Mesenchymal stem cell (in vitro differentiated cells and primary cell): Measurements from ENCODE around the gene CD40LG.
A peak's percentile ranks its signal among the peaks of the same experiment; 100 is the strongest.

Source experiments
- DNase-seq: peaks from one replicate; pipeline ENCODE4 v3.0.0-alpha.2; 2013
- H2AFZ ChIP-seq: one replicate; pipeline ENCODE4 v1.6.1; 2013; ENCODE audit warnings: low read depth, mild to moderate bottlenecking, control low read depth, inconsistent platforms, low read length, moderate library complexity
- H2AK5ac ChIP-seq: 2 replicates; pipeline ENCODE4 v1.6.1; 2013; ENCODE audit warnings: low read length, moderate library complexity, mild to moderate bottlenecking, inconsistent platforms; ENCODE audit not compliant: severe bottlenecking
- H2BK120ac ChIP-seq: one replicate; pipeline ENCODE4 v1.6.1; 2013; ENCODE audit warnings: low read depth, mild to moderate bottlenecking, inconsistent platforms, low read length, moderate library complexity
- H2BK12ac ChIP-seq, 2 experiments: one replicate each; pipeline ENCODE4 v1.6.1; 2013; ENCODE audit warnings: inconsistent platforms in 2 of 2, low read length in 2 of 2, mild to moderate bottlenecking in 2 of 2, moderate library complexity in 2 of 2, control low read depth in 1 of 2
- H2BK15ac ChIP-seq: one replicate; pipeline ENCODE4 v1.6.1; 2013; ENCODE audit warnings: mild to moderate bottlenecking, low read depth, inconsistent platforms; ENCODE audit not compliant: poor library complexity, severe bottlenecking
- H2BK5ac ChIP-seq: 2 replicates; pipeline ENCODE4 v1.6.1; 2013; ENCODE audit warnings: low read depth, mild to moderate bottlenecking, low read length, control low read depth, inconsistent platforms; ENCODE audit not compliant: poor library complexity, severe bottlenecking
- H3K14ac ChIP-seq, 2 experiments: one replicate each; pipeline ENCODE4 v1.6.1; 2013; ENCODE audit warnings: inconsistent platforms in 2 of 2, low read length in 2 of 2, control low read depth in 1 of 2, mild to moderate bottlenecking in 1 of 2, moderate library complexity in 1 of 2
- H3K18ac ChIP-seq, 2 experiments: one replicate each; pipeline ENCODE4 v1.6.1; 2013; ENCODE audit warnings: inconsistent platforms in 2 of 2, low read length in 2 of 2, control low read depth in 1 of 2, low read depth in 1 of 2, mild to moderate bottlenecking in 1 of 2
- H3K23ac ChIP-seq, 2 experiments: one replicate each; pipeline ENCODE4 v1.6.1; 2013; ENCODE audit warnings: inconsistent platforms in 2 of 2, low read length in 2 of 2, mild to moderate bottlenecking in 2 of 2, moderate library complexity in 2 of 2, control low read depth in 1 of 2
- H3K27ac ChIP-seq: 2 replicates; pipeline ENCODE4 v1.5.1; 2013; ENCODE audit warnings: mild to moderate bottlenecking, moderate library complexity, low read length, control low read depth, inconsistent platforms; ENCODE audit not compliant: poor library complexity, severe bottlenecking
- H3K27me3 ChIP-seq, 2 experiments: 2 replicates each; pipeline versions ENCODE4 v1.6.1 to v1.7.0; 2013; ENCODE audit warnings: low read length in 2 of 2, mild to moderate bottlenecking in 2 of 2, moderate library complexity in 2 of 2, control low read depth in 1 of 2, inconsistent platforms in 1 of 2; ENCODE audit not compliant: control insufficient read depth in 1 of 2, insufficient read depth in 1 of 2
- H3K36me3 ChIP-seq, 2 experiments: 2 replicates each; pipeline versions ENCODE4 v1.6.1 to v1.7.0; 2013; ENCODE audit warnings: low read length in 2 of 2, control low read depth in 1 of 2, inconsistent platforms in 1 of 2, low read depth in 1 of 2, mild to moderate bottlenecking in 1 of 2; ENCODE audit not compliant: insufficient read depth in 2 of 2, control insufficient read depth in 1 of 2
- H3K4ac ChIP-seq, 2 experiments: one replicate each; pipeline ENCODE4 v1.6.1; 2013; ENCODE audit warnings: inconsistent platforms in 2 of 2, low read length in 2 of 2, mild to moderate bottlenecking in 2 of 2, moderate library complexity in 2 of 2, control low read depth in 1 of 2, low read depth in 1 of 2
- H3K4me1 ChIP-seq: 2 replicates; pipeline ENCODE4 v1.6.1; 2013; ENCODE audit warnings: low read depth, low read length, control low read depth; ENCODE audit not compliant: control insufficient read depth, insufficient read depth
- H3K4me2 ChIP-seq: 2 replicates; pipeline ENCODE4 v1.6.1; 2013; ENCODE audit warnings: low read length, mild to moderate bottlenecking, inconsistent platforms; ENCODE audit not compliant: poor library complexity, severe bottlenecking
- H3K4me3 ChIP-seq, 2 experiments: 2 replicates each; pipeline versions ENCODE4 v1.5.1 to v1.7.0; 2013; ENCODE audit warnings: low read length in 2 of 2, mild to moderate bottlenecking in 2 of 2, control low read depth in 1 of 2, low read depth in 1 of 2; ENCODE audit not compliant: insufficient read depth in 1 of 2
- H3K79me1 ChIP-seq: replicated peaks from 2 replicates; pipeline ENCODE4 v1.6.1; 2013; ENCODE audit warnings: mild to moderate bottlenecking, control low read depth, low read length, inconsistent platforms; ENCODE audit not compliant: poor library complexity, severe bottlenecking
- H3K9ac ChIP-seq: 2 replicates; pipeline ENCODE4 v1.7.0; 2013; ENCODE audit warnings: mild to moderate bottlenecking, low read length, moderate library complexity
- H3K9me3 ChIP-seq: 2 replicates; pipeline ENCODE4 v1.7.0; 2013; ENCODE audit warnings: mild to moderate bottlenecking, low read length; ENCODE audit not compliant: control insufficient read depth
- H4K8ac ChIP-seq: one replicate; pipeline ENCODE4 v1.6.1; 2013; ENCODE audit warnings: inconsistent platforms, mild to moderate bottlenecking, low read length, moderate library complexity
- H4K91ac ChIP-seq: one replicate; pipeline ENCODE4 v1.6.1; 2013; ENCODE audit warnings: mild to moderate bottlenecking, low read length, inconsistent platforms
- WGBS: methylation state at CpG from one replicate; pipeline ENCODE4 v1.1.7; 2013; ENCODE audit warnings: mixed read lengths; 5-methylcytosine and 5-hydroxymethylcytosine counted together

Gene CD40LG

GRCh38 chrX:136694431-136695087 is 46.6 kb downstream of the CD40LG start:
- Histone ChIP-seq H2AFZ (no peak overlapping the region), H3K14ac (no peak overlapping the region), H4K91ac (no peak overlapping the region), H2AK5ac (no peak overlapping the region), H3K23ac (no peak overlapping the region), H2BK5ac (no peak overlapping the region), H3K4me1 (peaks cover 2% of the 10 kb centered on the region), H3K9me3 (no peaks in the 10 kb centered on the region), H3K27me3 (peaks cover 0 to 3% of the 10 kb centered on the region in 2 experiments), H3K4me2 (no peak overlapping the region), H3K4me3 (no peak overlapping the region), H3K4ac (no peak overlapping the region), H3K79me1 (no peaks in the 10 kb centered on the region), H4K8ac (no peak overlapping the region), H3K18ac (no peak overlapping the region), H2BK15ac (no peak overlapping the region), H3K9ac (peak overlapping the region; percentile 47), H2BK12ac (no peak overlapping the region), H2BK120ac (no peak overlapping the region), H3K36me3 (no peaks in the 10 kb centered on the region), H3K27ac (no peak overlapping the region)
- DNase-seq, result peak; percentile 39
- WGBS, result 21% methylated on average over 4 of the region's 8 CpGs

- no peak overlapping the region for H3K4me3 ChIP-seq
Observed at GRCh38 chrX:136697156-136697555, 49.2 kb downstream of the CD40LG start.

GRCh38 chrX:136708348-136708747 is 60.4 kb downstream of the CD40LG start:
- Histone ChIP-seq H3K23ac (no peak overlapping the region), H2BK5ac (no peak overlapping the region), H3K9ac (no peak overlapping the region), H3K4me2 (no peak overlapping the region), H2BK12ac (no peak overlapping the region), H2BK120ac (no peak overlapping the region), H4K8ac (no peak overlapping the region), H2AK5ac (no peak overlapping the region), H3K14ac (no peak overlapping the region), H3K4ac (no peak overlapping the region), H3K79me1 (no peaks in the 10 kb centered on the region), H3K4me1 (no peaks in the 10 kb centered on the region), H2AFZ (no peak overlapping the region), H3K36me3 (peaks cover 0 to 9% of the 10 kb centered on the region in 2 experiments), H3K27me3 (no peaks in the 10 kb centered on the region), H3K27ac (no peak overlapping the region), H2BK15ac (no peak overlapping the region), H3K4me3 (no peak overlapping the region), H3K9me3 (no peaks in the 10 kb centered on the region), H3K18ac (no peak overlapping the region), H4K91ac (no peak overlapping the region)
- no CpG with 5 or more reads among the region's 1 CpG for WGBS
- DNase-seq, result peak; percentile 12

More at GRCh38 chrX:136697156-136697555, 49.2 kb downstream of the CD40LG start:
- H2BK12ac ChIP-seq, result no peak overlapping the region
- H4K91ac ChIP-seq, result no peak overlapping the region
- no peak for DNase-seq
- no peaks in the 10 kb centered on the region for H3K9me3 ChIP-seq
- no peaks in the 10 kb centered on the region for H3K79me1 ChIP-seq
- no peak overlapping the region for H2AFZ ChIP-seq
- no peak overlapping the region for H3K9ac ChIP-seq
- no peak overlapping the region for H3K27ac ChIP-seq
- no peak overlapping the region for H3K14ac ChIP-seq
- H2BK5ac ChIP-seq, result no peak overlapping the region
- H2BK15ac ChIP-seq, result no peak overlapping the region
- 85% methylated on average over 1 of the region's 1 CpG for WGBS
- no peaks in the 10 kb centered on the region for H3K4me1 ChIP-seq
- no peak overlapping the region for H4K8ac ChIP-seq
- no peak overlapping the region for H2BK120ac ChIP-seq
- no peaks in the 10 kb centered on the region for H3K36me3 ChIP-seq
- peaks cover 0 to 3% of the 10 kb centered on the region in 2 experiments for H3K27me3 ChIP-seq
- H3K18ac ChIP-seq, result no peak overlapping the region
- no peak overlapping the region for H3K4me2 ChIP-seq
- no peak overlapping the region for H2AK5ac ChIP-seq
- no peak overlapping the region for H3K4ac ChIP-seq
- H3K23ac ChIP-seq, result no peak overlapping the region
